SK-N-SH treated with all-trans-retinoic acid at 6 μM for 48 hours (cell line): ENCODE measurements around the gene CD28.

ENCODE experiments used
- ARNTL ChIP-seq: fragments of 450-650 bp; formaldehyde crosslinking; IDR thresholded peaks from 2 replicates; pipeline ENCODE4 v1.5.0; 2020; ENCODE audit warnings: low read depth, mild to moderate bottlenecking, moderate library complexity, borderline replicate concordance
- OSR1 ChIP-seq: fragments of 250-450 bp; sonication (Bioruptor Pico); IDR thresholded peaks from 2 replicates; pipeline ENCODE4 v1.8.0; 2022; ENCODE audit warnings: moderate library complexity, mild to moderate bottlenecking, inconsistent platforms
- RARB ChIP-seq: fragments of 250-450 bp; sonication (Bioruptor Pico); IDR thresholded peaks from 2 replicates; pipeline ENCODE4 v1.8.0; 2021; ENCODE audit warnings: mild to moderate bottlenecking, moderate library complexity
- ZC3H10 ChIP-seq: fragments of 250-450 bp; sonication (Bioruptor Pico); IDR thresholded peaks from 2 replicates; pipeline ENCODE4 v1.5.1; 2021; ENCODE audit warnings: mild to moderate bottlenecking, moderate library complexity
- ZFP3 ChIP-seq: fragments of 250-450 bp; sonication (Bioruptor Pico); IDR thresholded peaks from 2 replicates; pipeline ENCODE4 v1.5.0; 2020; ENCODE audit warnings: mild to moderate bottlenecking, moderate library complexity
- ZFP30 ChIP-seq: fragments of 450-650 bp; formaldehyde crosslinking; IDR thresholded peaks from 2 replicates; pipeline ENCODE4 v1.5.0; 2022; ENCODE audit warnings: mild to moderate bottlenecking, moderate library complexity
- ZNF70 ChIP-seq: fragments of 450-650 bp; formaldehyde crosslinking; IDR thresholded peaks from 2 replicates; pipeline ENCODE4 v1.5.0; 2020; ENCODE audit warnings: mild to moderate bottlenecking, moderate library complexity
- ZNF8 ChIP-seq: fragments of 450-650 bp; formaldehyde crosslinking; IDR thresholded peaks from 2 replicates; pipeline ENCODE4 v1.5.0; 2020; ENCODE audit warnings: mild to moderate bottlenecking, moderate library complexity
- TF ChIP-seq, protein P1 (sequence below): fragments of 250-450 bp; sonication (Bioruptor Pico); IDR thresholded peaks from 2 replicates; pipeline ENCODE4 v1.8.0; 2020; ENCODE audit warnings: mild to moderate bottlenecking, moderate library complexity, borderline replicate concordance
- TF ChIP-seq, protein P2 (sequence below): fragments of 250-450 bp; sonication (Bioruptor Pico); IDR thresholded peaks from 2 replicates; pipeline ENCODE4 v1.5.0; 2020; ENCODE audit warnings: mild to moderate bottlenecking, moderate library complexity
- TF ChIP-seq, protein P3 (sequence below): fragments of 250-450 bp; sonication (Bioruptor Pico); IDR thresholded peaks from 2 replicates; pipeline ENCODE4 v1.8.0; 2021; ENCODE audit warnings: low read depth, mild to moderate bottlenecking, moderate library complexity, borderline replicate concordance
- TF ChIP-seq, protein P4 (sequence below): fragments of 250-450 bp; sonication (Bioruptor Pico); IDR thresholded peaks from 2 replicates; pipeline ENCODE4 v1.5.1; 2020; ENCODE audit warnings: low read depth, mild to moderate bottlenecking, moderate library complexity

DNA sequence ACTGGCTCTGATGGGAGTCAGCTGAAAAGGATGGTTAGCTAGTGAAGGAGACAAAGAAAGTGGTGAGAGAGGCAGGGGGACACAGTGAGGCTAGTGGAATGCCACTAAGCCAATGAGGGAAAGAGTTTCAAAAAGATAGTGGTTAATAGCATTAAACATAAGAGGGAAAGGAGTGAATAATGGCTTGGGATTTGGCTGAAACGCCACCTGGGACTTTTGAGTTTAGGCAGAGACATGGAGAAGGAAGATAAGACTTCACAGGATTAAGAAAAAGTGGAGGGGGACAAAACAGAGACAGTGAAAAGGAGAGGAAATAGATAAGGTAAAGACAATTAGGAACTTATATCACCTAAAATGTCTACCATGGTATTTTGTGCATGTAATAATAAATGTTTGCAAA, 6.9 kb downstream of the CD28 start:
- TF ChIP-seq ZNF70 (CRISPR knock-in tag), result no peak
- TF ChIP-seq, protein P1, sequence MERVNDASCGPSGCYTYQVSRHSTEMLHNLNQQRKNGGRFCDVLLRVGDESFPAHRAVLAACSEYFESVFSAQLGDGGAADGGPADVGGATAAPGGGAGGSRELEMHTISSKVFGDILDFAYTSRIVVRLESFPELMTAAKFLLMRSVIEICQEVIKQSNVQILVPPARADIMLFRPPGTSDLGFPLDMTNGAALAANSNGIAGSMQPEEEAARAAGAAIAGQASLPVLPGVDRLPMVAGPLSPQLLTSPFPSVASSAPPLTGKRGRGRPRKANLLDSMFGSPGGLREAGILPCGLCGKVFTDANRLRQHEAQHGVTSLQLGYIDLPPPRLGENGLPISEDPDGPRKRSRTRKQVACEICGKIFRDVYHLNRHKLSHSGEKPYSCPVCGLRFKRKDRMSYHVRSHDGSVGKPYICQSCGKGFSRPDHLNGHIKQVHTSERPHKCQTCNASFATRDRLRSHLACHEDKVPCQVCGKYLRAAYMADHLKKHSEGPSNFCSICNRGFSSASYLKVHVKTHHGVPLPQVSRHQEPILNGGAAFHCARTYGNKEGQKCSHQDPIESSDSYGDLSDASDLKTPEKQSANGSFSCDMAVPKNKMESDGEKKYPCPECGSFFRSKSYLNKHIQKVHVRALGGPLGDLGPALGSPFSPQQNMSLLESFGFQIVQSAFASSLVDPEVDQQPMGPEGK (CRISPR knock-in tag), result no peak
- TF ChIP-seq, protein P2, sequence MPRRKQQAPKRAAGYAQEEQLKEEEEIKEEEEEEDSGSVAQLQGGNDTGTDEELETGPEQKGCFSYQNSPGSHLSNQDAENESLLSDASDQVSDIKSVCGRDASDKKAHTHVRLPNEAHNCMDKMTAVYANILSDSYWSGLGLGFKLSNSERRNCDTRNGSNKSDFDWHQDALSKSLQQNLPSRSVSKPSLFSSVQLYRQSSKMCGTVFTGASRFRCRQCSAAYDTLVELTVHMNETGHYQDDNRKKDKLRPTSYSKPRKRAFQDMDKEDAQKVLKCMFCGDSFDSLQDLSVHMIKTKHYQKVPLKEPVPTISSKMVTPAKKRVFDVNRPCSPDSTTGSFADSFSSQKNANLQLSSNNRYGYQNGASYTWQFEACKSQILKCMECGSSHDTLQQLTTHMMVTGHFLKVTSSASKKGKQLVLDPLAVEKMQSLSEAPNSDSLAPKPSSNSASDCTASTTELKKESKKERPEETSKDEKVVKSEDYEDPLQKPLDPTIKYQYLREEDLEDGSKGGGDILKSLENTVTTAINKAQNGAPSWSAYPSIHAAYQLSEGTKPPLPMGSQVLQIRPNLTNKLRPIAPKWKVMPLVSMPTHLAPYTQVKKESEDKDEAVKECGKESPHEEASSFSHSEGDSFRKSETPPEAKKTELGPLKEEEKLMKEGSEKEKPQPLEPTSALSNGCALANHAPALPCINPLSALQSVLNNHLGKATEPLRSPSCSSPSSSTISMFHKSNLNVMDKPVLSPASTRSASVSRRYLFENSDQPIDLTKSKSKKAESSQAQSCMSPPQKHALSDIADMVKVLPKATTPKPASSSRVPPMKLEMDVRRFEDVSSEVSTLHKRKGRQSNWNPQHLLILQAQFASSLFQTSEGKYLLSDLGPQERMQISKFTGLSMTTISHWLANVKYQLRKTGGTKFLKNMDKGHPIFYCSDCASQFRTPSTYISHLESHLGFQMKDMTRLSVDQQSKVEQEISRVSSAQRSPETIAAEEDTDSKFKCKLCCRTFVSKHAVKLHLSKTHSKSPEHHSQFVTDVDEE (CRISPR knock-in tag), result no peak
- TF ChIP-seq ZFP3 (CRISPR knock-in tag), result no peak
- TF ChIP-seq, protein P3, sequence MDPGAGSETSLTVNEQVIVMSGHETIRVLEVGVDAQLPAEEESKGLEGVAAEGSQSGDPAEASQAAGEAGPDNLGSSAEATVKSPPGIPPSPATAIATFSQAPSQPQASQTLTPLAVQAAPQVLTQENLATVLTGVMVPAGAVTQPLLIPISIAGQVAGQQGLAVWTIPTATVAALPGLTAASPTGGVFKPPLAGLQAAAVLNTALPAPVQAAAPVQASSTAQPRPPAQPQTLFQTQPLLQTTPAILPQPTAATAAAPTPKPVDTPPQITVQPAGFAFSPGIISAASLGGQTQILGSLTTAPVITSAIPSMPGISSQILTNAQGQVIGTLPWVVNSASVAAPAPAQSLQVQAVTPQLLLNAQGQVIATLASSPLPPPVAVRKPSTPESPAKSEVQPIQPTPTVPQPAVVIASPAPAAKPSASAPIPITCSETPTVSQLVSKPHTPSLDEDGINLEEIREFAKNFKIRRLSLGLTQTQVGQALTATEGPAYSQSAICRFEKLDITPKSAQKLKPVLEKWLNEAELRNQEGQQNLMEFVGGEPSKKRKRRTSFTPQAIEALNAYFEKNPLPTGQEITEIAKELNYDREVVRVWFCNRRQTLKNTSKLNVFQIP (CRISPR knock-in tag), result no peak
- TF ChIP-seq, protein P4, sequence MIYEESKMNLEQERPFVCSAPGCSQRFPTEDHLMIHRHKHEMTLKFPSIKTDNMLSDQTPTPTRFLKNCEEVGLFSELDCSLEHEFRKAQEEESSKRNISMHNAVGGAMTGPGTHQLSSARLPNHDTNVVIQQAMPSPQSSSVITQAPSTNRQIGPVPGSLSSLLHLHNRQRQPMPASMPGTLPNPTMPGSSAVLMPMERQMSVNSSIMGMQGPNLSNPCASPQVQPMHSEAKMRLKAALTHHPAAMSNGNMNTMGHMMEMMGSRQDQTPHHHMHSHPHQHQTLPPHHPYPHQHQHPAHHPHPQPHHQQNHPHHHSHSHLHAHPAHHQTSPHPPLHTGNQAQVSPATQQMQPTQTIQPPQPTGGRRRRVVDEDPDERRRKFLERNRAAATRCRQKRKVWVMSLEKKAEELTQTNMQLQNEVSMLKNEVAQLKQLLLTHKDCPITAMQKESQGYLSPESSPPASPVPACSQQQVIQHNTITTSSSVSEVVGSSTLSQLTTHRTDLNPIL (CRISPR knock-in tag), result no peak
- TF ChIP-seq ZC3H10 (CRISPR knock-in tag), result no peak
- no peak for TF ChIP-seq ARNTL (CRISPR knock-in tag)
- no peak for TF ChIP-seq ZFP30 (CRISPR knock-in tag)
- no peak for TF ChIP-seq RARB
- no peak for TF ChIP-seq OSR1
- no peak for TF ChIP-seq ZNF8 (CRISPR knock-in tag)
